NCI-H2107 treated with DMSO at 0.1 percent for 48 hours (cell line): ENCODE data around the gene ITPKB.
"Not testable (repeated sequence)": the region's sequence is repeated elsewhere in the genome, so short reads cannot be mapped to it uniquely, and the experiment has no call there.

Source experiments
- DNase-seq: peaks from one replicate; lab custom pipeline; 2025; ENCODE audit not compliant: unreplicated experiment; lab: John Stamatoyannopoulos, UW

ITPKB gene

DNA sequence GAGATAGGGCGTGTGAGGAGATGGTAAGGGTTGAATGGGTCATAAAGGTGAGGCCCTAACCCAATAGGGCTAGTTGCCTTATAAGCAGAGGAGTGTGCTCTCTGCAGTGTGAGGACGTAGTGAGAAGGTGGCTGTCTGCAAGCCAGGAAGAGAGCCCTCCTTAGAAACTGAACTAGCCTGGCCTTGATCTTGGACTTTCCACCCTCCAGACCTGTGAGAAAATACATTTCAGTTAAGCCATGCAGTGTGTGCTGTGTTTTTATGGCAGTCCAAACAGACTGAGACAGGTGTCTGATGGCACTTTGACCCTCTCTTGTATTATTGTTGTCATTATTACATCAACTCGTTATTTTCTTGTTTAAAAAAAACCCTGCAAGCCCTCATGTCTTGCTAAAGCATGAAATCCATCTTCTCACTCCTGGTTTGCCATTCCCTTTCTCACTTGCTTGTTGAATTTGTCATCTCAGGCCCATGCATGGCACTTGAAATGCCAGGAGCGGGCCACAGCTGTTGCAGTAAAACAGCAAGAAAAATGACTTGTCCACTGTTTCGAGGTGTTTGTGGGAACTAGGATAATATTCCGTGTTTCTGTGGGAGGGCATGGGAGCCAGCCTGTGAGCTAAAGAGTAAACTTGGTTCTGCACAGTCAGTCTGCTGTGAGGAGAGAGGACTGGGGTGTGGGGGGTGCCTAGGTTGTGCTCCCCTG is 111.9 kb downstream of the ITPKB start:
- no peak for DNase-seq

DNA sequence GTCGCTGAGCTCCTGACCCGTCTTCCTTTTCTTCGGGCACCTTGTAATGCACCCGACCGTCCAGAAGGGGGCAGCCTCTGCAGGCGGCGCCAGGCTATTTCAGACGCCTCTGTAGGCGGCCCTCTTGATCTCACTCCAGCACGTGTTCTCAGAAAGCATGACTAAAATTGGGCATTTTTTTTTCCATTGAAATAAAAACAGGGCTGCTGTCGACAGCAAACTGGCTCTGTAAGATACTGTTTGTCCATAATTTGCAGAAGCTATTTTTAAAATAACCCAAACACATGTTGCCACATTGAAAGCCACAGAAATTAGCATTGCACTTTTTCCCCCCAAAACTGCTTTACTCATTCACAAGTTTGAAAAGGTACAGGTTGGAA is 112.5 kb downstream of the ITPKB start:
- no peak for DNase-seq

DNA sequence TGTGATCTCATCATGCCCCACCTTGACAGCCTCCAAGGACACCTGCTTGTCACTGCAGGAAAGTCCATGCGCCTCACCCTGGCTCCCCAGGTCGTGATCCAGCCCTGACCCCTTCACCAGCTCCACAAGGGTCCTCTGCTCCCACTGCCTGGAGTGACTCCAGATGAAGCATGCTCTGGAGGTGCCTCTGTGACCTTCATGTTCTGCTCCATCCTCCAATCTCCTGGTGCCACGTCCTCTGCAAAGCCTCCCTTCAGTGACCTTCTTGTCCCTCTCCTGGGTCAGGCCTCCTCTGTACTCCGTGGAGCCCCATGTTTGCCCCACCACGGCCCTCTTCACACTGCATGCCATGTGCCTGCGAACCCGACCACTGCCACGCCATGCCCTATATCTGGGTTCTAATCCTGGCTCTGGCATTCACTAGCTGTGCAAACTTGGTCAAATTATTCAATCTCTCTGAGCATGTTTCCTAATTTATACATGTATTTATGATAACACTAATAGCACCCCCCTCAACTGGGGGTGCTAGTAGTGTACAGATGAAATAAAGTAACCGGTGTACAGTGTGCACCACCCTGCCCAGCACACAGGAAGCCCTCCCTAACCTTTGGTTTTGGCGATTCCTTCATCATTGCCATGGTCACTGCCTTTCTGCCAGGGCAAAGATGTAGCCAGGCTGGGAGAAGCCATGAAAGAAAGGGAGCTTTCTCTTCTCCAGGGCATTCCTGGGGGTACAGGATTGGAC is 113.1 kb downstream of the ITPKB start:
- DNase-seq, result no peak

DNA sequence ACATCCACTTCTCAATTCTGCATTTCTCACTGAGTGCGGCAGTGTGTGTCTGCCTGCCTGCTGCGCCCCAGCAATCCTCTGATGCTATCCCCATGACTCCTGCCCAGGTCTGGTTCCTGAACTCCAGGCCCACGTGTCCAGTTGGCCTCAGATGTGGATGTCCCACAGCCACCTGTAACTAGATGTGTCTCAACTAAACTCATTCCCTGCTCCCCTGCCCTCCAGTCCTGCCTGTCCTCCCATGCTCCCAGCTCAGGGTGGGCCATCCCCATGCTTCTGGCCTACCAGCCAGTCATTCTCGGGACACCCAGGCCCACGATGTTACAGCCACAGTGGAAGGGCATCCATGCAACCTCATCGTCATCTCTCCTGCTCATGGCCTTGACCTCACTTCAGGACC is 113.8 kb downstream of the ITPKB start:
- DNase-seq, result no peak

DNA sequence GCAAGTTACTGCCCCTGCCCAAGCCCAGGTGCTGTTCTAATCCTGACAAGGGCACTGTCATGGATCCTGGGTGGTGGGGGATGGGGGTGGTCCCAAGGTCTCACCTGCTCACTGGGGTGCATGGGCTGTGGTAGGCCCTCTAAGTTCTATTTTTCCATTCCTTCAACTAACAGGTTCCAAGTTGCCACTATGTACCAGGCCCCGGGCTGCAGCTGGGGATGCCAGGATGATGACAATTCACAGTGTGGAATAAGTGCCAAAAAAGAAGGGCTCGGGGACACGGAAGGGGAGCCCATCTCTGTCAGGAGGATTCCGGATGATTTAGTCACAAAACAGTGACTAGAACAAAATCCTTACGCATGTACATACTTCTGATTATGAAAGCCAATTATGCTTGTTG is 114.6 kb downstream of the ITPKB start:
- no peak for DNase-seq

DNA sequence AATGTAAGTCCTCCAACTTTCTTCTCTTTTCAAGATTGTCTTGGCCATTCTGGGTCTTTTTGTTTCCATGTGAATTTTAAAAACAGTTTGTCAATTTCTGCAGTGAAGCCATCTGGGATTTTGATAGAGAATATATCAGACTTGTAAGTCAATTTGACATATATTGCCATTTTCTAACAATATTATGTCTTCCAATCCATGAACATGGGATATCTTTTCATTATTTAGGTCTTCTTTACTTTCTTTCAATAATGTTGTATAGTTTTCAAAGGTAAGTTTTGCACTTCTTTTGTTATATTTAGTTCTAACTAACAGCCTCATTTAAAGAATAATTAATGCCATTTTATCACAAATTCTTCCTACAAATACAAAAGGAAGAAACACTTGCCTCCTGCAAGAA is 117.1 kb downstream of the ITPKB start:
- DNase-seq, result no peak

DNA sequence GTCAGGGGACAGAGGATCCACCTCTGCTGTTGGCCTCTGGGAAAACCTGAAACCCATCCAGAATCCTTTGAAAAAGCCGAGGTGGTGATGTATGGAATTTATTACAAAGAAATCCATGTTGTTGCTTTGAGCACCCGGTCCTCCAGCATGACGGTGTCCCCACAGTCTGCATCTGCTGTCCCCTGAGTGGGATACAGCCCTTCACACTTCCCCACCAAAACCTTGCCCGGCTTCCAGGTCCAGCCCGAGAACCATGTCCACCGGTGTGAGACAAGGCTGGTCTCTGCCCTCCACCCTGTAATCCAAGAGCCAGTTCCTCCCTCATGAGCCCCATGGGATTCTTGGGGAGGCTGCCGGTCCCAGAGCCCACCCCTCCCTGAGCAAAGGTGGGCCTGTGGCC is 120.1 kb downstream of the ITPKB start:
- DNase-seq, result no peak

DNA sequence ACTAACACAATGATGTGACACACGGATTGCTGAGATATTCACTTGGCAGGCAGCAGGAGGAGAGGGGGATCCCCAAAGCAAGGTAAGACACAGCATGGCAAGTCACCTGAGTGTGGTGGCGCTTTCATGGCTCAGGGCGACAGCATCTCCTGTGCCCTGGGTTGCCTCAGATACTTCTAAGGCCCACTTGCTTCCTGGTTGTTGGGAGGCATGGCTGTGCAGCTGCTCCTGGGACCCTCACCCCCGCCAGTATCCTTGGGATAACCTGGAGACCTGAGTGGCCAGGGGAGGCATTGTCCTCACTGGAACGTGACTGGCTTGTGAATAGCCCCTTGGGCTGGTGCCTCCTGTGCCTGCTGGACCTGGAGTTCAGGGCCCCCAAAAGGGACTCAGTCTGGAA is 120.7 kb downstream of the ITPKB start:
- DNase-seq, result no peak

DNA sequence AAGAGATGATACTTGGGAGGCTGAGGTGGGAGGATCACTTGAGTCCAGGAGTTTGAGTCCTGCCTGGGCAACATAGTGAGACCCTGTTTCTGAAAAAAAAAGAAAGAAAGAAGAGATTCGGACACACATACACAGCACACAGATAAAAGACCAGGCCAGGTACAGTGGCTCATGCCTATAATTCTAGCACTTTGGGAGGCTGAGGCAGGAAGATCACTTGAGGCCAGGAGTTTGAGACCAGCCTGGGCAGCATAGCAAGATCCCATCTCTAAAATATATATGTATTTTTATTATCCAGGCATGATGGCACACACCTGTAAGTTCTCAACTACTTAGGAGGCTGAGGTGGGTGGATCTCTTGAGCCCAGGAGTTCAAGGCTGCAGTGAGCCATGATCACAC is 121.4 kb downstream of the ITPKB start:
- DNase-seq, result not testable (repeated sequence)

DNA sequence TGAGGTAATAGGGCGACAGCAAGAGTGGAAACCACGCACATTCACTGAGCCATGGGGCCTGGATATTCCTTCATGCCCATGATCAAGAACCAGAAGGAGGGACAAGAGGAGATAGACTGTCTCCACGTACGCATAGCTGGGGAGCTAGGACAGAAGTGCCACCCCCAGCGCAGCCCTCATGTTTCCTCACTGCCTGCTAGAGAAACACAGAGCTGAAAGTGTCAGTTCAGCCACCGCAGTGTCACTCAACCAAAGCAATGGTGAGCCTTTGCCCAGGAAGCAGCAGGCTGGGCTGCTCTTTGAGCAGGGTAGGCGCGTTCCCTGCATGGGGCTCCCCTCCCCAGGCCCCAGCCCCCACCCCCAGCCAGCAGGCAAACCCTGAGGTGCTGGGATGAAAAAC is 122.0 kb downstream of the ITPKB start:
- no peak for DNase-seq

DNA sequence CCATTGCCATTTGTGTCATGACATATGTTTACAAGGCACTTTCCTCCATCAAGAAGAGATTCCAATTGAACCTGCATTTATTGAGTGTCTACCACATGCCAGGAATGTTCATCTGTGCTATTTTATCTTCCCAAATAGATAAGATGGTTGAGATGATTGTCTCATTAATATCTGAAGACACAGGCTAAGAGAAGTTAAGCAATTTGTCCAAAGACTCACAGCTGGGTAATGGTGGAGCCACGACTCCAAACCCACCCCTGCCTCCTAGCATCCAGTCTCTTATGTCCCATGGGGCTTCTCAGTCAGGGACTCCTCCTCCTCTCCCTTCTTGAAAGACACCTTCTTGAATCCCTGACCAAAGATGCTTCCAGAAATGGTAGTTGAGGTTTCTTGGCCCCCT is 122.4 kb downstream of the ITPKB start:
- DNase-seq, result no peak

DNA sequence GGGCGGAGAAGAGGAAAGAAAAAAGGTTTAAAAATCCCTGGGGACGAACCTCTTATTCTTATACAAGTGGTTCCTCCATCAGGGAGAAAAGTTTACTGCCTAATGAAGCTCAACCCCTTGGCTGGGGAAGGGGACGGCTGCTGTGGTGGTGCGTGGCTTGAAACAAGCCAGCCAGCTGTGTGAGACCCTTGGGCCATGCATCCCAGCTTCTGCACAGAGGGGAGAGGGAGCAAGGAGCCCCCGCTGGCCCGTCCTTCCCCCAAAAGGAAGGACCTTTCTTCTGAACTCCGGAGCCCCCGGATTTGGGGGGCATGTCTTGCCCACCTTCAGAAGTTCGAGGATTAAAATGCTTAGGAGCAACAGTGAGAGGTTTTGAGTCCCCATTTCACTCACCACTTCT is 123.2 kb downstream of the ITPKB start:
- no peak for DNase-seq

DNA sequence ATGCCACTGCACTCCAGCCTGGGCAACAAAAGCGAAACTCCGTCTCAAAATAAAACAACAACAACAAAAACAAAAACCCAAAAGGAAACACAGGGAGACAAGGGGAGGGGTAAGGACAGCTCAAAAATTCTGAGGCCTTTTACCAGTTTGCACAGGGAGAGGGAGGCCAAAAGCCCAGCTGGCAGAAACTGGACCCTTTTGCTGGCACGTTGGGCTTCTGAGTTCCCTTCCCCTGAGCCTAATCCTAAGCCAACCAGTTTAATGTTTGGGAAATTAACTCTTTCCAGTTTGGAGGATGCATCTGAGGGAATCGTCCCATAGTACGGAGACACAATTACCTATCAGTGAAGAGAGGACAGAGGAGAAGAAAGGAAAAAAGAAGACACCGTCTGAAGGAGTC is 127.1 kb downstream of the ITPKB start:
- not testable (repeated sequence) for DNase-seq

DNA sequence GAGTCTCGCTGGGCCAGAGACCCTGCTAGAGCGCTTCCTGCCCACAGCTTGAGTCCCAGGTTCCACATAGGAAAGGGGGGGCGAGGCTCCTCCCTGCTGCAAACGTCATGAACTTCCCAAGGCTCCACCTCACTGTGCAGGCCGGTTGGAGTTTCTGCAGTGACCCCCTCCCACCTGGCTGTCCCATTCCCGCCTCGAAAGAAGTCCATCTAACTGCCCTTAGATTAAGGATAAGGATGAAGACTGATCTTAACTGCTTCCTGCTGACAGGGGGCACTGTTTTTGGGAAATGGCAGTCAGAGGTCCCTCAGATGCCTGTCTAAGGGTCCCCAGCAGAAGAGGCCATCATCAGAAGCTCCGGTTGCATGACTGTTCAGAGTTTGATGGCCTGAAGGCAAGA is 127.8 kb downstream of the ITPKB start:
- no peak for DNase-seq

DNA sequence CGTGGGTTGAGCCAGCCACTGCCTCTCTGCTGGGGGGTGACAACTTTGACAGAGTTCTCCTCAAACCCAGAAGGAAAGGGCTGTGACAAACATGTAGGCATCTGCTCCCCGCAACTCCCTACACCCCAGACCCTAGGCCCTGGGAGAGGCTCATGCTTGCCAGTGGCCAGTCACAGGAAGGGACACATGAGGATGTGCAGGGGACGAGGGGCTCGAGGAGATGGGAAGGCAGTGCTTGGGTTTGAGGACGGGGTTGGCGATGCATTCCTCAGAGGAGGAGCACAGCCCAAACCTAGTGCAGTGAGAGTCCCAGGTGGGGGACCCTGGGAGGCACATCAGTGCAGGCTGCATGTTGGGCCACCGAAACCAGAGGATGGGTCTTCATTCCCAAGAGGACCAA is 128.4 kb downstream of the ITPKB start:
- no peak for DNase-seq

DNA sequence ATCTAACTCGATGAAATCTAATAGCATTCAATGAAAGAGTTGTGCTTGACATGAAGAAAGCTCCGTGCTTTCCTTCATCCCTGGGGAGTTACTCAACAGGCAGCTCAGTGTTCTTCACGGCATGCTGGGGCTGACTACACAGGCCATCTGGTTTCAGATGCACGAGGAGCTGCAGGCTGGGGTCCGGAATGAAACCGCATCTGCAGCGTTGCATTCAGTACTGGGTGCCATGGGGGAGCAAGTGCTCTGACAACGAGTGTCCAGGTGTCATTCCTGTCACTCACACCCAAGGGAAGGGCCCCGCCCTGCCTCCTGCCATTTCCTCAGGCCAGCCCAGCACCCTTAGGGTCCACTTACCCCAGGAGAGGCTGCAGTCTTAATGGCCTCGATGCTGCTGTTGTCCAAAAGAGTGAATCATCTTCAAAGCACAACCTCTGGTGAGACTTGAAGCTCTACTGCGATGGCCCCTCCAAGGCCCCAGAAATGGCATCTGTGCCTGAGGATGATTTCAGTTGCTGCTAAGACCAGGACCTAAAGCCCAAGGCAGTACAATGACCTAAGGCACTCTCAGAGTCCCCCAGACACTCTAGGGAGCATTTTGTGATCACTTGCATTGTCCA is 129.1 kb downstream of the ITPKB start:
- DNase-seq, result peak; percentile 61

DNA sequence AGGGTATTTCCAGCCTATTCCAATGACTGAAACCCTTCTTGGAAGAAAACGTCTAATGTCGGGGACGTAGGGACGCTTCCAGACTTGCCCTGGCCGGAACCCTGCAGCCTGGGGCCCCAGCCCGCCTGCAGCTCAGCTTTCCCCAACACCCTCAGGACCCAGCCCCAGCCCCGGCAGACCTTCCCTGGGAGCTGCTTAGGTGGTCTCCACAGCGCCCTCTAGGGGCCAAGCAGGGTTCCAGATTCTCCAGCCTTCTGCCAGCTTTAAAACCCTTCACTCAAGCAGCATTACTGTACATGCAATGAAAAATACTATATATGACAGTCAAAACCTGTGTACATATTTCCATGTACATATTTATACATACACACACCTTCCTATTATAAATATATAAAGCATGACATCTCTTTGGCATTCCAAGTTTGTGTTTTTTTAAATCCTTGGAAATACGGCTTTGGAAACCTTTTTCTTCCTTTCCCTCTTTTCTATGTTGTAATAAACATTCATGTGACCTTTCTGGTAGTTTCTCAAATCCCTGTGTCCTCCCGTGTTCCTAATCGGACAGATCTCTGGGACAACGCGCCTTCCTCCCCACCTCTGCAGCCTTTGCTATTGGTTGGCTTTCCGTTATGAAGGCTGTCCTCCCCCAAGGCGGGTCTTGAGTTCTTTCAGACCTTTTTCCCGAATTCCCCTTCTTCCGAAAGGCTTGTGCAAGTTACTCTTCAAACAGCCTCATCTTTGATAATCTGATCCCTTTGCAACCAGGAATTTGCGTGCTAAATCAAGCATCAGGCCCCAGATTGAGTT is 130.2 kb downstream of the ITPKB start:
- peak; percentile 56 for DNase-seq

DNA sequence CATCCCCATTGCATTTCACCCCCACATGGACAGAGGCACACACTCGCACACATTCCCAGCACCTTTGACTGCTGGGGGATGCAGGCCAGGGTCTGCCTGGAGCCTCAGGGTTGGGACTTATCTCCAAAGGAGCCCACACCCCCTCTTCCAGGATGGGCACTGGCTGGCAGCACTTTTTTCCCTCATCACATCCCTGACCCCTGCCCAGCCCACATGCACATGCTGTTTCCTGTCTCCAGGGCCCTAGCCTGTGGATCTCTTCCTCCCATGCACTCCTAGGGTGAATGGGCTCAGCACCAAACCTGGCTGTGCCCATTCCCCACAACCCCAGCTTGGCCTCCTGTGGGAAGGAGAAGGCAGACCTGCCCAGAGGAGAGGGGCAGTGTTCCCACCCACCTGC is 131.3 kb downstream of the ITPKB start:
- DNase-seq, result no peak

DNA sequence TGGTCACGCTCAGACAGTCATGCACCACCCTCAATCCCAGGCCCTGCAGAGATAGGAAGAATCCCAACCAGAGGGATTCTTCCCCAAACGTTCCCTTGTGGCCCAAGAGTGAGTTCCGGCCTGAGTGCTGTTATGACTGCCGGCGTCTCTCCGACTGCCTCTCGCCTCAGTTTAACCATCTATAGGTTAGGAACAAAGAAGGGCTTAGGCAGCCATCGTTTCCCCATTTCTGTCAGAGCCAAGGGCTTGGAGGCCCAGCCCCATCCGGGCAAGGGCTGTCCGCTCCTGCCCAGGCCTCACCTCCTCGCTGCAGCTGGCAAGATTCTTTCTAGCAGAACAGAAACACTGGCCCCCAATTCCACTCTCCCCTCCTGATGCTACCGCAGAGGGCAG is 131.8 kb downstream of the ITPKB start:
- no peak for DNase-seq

DNA sequence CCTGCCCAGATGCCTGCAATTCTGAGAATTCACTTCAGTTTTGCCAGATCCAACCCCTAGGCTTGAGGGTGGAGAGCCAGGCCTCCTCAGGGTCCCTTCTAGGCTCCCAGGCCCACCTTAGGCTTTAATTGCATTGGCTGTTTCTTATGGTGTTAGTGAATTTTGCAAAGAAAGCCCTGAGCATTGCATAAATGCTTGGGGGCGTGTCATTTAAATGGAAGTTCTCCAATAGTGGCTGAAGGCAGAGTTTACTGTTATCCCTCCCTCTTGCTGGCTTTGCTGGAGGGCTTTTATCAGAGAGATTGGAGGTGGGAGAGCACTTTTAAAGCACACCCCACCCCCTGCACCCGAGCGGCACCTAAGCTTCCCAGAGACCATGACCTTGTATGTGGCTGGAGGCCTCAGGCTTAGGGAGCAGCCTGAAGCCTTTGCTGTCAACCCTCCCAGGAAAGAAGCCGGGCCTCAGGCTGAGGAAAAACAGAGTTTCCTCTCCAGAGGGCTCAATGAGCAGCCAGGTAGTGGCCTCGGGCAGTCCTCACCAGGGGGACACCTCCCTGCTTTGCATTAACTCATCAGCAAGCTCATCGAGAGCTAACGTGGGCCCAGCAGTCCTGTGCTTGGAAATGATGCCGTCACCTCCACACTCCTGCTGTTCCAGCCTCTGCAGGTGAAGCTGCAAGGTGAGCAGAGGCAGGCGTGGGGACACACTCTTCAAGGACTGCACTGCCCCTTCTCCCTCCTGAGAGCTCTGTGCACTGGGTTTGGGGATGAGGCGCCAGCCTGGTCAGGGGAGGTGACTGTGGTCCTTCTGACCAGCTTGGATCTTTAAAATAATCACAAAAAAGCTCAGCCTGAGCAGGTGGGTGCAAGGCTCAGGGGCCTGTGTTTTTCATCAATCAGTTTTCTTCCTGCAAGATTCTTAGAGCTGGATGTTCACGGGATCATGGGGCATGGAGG is 132.5 kb downstream of the ITPKB start:
- no peak for DNase-seq
